Measurements from ENCODE around the gene TNXB. TPM values are rescaled to one million over a fixed set of nuclear protein-coding genes. Genes with fewer than 3 reads are reported as not detected.
A peak's percentile ranks its signal among the peaks of the same experiment; 100 is the strongest.

The TNXB gene
- total RNA-seq, 1 donor from 2014 or later, result 0.38 TPM

DNA sequence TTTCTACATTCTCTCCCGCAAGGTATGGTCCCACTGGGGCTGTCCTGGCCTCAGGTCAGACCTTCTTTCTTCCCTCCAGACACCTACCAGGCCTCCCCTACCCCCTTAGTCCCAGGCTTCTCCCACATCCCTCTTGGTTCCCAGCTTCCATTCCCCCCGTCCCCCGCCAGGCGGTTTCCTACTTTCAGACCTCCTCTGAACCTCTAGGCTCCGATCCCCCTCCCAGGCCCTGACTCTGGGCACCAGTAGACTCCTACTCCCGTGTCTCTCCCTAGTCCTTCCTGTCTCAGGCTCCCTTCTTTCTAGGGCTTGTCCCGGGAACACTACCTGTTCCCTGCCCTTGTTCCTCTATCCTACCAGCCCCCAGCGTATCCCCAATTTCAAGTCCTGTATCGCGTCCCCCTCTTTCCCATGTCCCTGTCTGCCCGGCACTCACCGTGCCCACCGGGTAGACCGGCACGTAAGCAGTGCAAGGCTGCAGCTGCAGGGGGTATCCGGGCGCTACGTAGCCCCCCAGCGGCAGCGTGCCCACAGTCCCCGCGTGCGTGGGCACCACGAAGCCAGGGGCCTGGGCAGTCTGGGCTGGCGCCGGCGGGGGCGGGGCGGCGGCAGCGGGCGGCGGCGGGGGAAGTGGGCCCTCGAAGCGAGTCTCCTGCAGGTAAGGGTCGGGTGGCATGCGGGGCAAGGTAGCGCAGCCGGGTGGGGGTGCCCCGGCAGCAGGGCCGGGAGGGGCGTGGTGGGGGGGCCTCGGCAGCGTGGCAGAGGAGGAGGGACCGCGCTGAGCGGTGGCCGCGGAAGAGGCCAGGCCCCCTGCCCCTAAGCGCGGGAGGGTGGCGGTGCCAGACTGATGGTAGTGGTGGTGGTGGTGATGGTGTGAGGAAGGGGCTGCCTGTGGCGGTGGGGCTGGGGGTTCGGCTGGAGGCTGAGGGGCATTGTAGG is 41.1 kb upstream of the TNXB start:
- H3K4me3 ChIP-seq (ENCODE audit: low read depth, low read length), result no peak overlapping the region
- TF ChIP-seq, protein P1, sequence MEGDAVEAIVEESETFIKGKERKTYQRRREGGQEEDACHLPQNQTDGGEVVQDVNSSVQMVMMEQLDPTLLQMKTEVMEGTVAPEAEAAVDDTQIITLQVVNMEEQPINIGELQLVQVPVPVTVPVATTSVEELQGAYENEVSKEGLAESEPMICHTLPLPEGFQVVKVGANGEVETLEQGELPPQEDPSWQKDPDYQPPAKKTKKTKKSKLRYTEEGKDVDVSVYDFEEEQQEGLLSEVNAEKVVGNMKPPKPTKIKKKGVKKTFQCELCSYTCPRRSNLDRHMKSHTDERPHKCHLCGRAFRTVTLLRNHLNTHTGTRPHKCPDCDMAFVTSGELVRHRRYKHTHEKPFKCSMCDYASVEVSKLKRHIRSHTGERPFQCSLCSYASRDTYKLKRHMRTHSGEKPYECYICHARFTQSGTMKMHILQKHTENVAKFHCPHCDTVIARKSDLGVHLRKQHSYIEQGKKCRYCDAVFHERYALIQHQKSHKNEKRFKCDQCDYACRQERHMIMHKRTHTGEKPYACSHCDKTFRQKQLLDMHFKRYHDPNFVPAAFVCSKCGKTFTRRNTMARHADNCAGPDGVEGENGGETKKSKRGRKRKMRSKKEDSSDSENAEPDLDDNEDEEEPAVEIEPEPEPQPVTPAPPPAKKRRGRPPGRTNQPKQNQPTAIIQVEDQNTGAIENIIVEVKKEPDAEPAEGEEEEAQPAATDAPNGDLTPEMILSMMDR (IDR thresholded peaks at IDR 0.05; ENCODE audit: insufficient read depth, low read length, poor library complexity, severe bottlenecking), result no peak
- no peaks in the 10 kb centered on the region for H3K36me3 ChIP-seq (ENCODE audit: control insufficient read depth, insufficient read depth, low read length)
- no peak for DNase-seq (ENCODE audit: low read depth)
- peaks cover 40% of the 10 kb centered on the region for H3K27me3 ChIP-seq (ENCODE audit: control insufficient read depth, insufficient read depth, low read length)

DNA sequence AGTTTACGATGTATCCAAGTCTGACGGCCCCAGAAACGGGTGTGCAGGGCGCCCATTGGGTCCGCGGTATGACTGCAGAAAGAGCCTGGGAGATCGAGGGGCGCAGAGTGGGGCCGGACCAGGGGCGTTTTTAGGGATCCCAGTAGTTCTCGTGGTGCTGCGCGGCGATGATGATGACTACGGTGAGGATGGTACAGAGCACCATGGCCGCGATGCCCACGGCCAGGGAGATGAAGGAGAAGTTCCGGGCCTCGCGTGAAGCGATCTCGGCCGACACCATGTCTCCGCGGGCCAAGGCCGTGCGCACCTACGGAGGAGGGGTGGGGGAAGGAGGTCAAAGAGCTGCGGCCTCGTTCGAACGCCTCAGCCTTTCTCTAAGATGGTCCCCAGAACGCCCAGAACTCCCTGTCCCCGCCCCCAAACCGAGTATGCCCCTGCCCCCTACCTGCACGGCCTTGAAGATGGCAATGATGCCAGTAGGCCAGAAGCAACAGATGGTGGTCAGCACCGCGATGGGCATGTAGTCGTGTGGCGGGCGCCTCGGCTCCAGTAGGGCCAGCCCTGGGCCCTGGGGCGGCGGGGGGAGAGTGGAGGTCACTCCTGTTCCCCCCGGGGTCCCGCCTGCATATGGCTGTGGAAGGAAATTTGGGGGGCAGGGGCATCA is 40.1 kb upstream of the TNXB start:
- TF ChIP-seq, protein P1 (IDR thresholded peaks at IDR 0.05; ENCODE audit: insufficient read depth, low read length, poor library complexity, severe bottlenecking), result no peak
- no peaks in the 10 kb centered on the region for H3K36me3 ChIP-seq (ENCODE audit: control insufficient read depth, insufficient read depth, low read length)
- no peak for DNase-seq (ENCODE audit: low read depth)
- H3K4me3 ChIP-seq (ENCODE audit: low read depth, low read length), result peak overlapping the region; percentile 32
- H3K27me3 ChIP-seq (ENCODE audit: control insufficient read depth, insufficient read depth, low read length), result peaks cover 40% of the 10 kb centered on the region

DNA sequence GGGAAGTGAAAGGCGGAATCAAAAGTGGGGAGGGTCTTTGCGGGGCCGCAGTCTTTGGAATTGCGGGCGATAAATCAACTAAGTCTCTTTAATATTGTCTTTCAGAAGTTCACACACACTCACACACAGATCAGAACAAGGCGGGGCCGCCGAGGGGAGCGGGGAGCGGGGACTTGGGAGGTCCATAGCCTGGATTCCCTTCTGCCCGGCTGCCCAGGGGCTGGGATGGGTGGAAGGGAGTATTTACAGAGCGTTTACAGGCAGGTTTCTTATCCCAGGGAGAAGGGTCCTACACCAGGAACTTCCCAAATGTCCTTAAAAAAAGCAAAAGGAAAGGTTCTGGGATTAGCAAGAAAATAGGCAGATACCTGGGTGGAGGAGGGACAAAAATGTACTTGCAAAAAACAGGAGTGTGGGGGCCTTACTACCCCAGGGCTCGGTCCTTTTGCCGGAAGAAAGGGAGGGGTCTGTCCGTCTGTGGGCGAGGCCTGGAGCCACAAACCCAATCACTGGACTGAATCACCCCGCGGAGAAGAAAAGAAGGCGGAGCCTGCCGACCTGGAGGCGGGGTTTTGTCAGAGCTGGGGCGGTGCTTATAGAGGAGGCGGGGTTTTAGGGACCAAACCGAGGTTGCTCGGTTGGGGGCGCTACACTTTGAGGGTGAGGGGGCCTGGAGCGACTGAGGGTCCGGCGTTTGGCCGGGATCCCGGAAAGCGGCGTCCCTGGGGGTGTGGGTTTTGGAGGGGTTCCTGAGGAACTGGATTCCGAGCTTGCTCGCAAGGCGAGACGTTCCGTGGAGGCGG is 39.4 kb upstream of the TNXB start:
- H3K4me3 ChIP-seq (ENCODE audit: low read depth, low read length), result peak overlapping the region; percentile 32
- TF ChIP-seq, protein P1 (IDR thresholded peaks at IDR 0.05; ENCODE audit: insufficient read depth, low read length, poor library complexity, severe bottlenecking), result peak; percentile 41
- H3K36me3 ChIP-seq (ENCODE audit: control insufficient read depth, insufficient read depth, low read length), result no peaks in the 10 kb centered on the region
- no peak for DNase-seq (ENCODE audit: low read depth)
- H3K27me3 ChIP-seq (ENCODE audit: control insufficient read depth, insufficient read depth, low read length), result peaks cover 40% of the 10 kb centered on the region

DNA sequence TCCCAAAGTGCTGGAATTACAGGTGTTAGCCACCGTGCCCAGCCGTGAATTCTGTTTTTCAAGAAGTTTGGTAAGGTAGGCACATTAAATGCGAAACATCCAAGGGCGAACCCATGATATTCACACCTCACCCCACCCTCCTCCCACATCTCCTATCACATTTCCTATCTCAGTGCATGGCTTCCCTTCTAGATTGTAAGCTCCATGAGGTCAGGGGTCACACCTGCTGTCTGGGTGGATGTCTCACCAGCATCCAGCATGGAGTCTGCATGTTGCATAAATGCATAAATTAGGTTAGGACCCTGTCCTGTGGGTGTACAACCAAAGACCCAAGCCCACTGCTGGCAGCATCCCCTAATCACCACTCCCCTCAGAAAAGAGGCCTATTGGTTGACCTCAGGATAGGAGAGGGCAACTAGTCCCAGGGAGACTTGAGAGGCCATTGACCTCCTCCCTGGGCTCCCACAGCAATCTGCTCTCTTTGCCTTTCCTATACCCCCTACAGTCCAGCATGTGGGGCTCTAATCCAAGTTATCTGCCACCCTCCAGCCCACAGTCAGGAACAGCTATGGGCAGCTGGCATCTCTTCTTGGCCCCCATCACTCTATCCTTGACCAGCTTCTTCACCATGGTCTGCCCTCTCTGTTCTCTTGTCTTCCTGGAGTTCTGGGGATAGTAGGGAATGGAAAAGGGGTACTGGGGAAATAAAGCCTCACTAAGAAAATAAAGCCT is 38.4 kb upstream of the TNXB start:
- DNase-seq (ENCODE audit: low read depth), result no peak
- Histone ChIP-seq H3K27me3 (ENCODE audit: control insufficient read depth, insufficient read depth, low read length) (peaks cover 40% of the 10 kb centered on the region), H3K36me3 (ENCODE audit: control insufficient read depth, insufficient read depth, low read length) (no peaks in the 10 kb centered on the region), H3K4me3 (ENCODE audit: low read depth, low read length) (no peak overlapping the region)
- TF ChIP-seq, protein P1 (IDR thresholded peaks at IDR 0.05; ENCODE audit: insufficient read depth, low read length, poor library complexity, severe bottlenecking), result no peak

DNA sequence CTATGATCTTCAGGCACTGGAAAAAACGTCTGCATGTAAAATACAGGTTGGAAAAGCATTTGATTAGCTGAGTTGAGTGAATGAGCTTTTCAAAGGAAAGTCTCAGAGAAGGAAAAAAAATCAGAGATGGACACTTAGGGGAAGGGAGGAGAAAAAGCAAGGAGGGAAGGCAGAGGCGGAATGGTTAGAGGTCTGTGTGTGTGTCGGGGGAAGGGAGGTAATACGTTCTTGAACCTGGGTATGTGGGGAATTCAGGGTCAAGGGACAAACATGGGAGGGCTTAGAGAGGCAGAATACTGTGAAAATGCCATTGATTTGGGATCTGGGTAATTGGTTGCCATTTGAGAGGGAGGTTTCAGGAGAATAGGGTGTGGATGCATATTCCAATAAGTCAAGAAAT is 37.5 kb upstream of the TNXB start:
- no peak for DNase-seq (ENCODE audit: low read depth)
- Histone ChIP-seq H3K27me3 (ENCODE audit: control insufficient read depth, insufficient read depth, low read length) (peaks cover 41% of the 10 kb centered on the region), H3K4me3 (ENCODE audit: low read depth, low read length) (no peak overlapping the region), H3K36me3 (ENCODE audit: control insufficient read depth, insufficient read depth, low read length) (no peaks in the 10 kb centered on the region)
- TF ChIP-seq, protein P1 (IDR thresholded peaks at IDR 0.05; ENCODE audit: insufficient read depth, low read length, poor library complexity, severe bottlenecking), result no peak

Data from kidney epithelial cell (primary cell).